Heart left ventricle (tissue), 16 donors: ENCODE measurements around the gene LTA. TPM values are rescaled to one million over a fixed set of nuclear protein-coding genes. Genes with fewer than 3 reads are reported as not detected.

ENCODE experiments used
- ATAC-seq, 4 donors: fragments of 200-7000 bp; cut with Tn5 transposase; one replicate each; pipeline ENCODE4 v1.9.1; 2020 to 2022; ENCODE audit warnings: moderate library complexity in 4 of 4, mild to moderate bottlenecking in 3 of 4, moderate number of reproducible peaks in 1 of 4
- DNase-seq, 5 donors: peaks; one replicate each; pipeline ENCODE4 v3.0.0-alpha.2; 2020
- H3K27ac ChIP-seq, 12 donors: fragments of 200-600 bp; sonication (generic) in 4 of 12; one replicate each; pipeline versions ENCODE4 v1.5.0 to v1.8.0; 2016 to 2022; ENCODE audit warnings: mild to moderate bottlenecking in 2 of 12
- H3K27me3 ChIP-seq, 9 donors: fragments of 200-600 bp; sonication (generic) in 2 of 9; one replicate each; pipeline versions ENCODE4 v1.5.1 to v1.8.0; 2016 to 2022; ENCODE audit warnings: mild to moderate bottlenecking in 3 of 9
- H3K36me3 ChIP-seq, 9 donors: fragments of 200-600 bp; sonication (generic) in 2 of 9; one replicate each; pipeline versions ENCODE4 v1.5.0 to v1.8.0; 2018 to 2022; ENCODE audit warnings: mild to moderate bottlenecking in 2 of 9
- H3K4me1 ChIP-seq, 12 donors: fragments of 200-600 bp; sonication (generic) in 4 of 12; one replicate each; pipeline versions ENCODE4 v1.5.0 to v1.8.0; 2016 to 2022; ENCODE audit warnings: mild to moderate bottlenecking in 3 of 12
- H3K4me3 ChIP-seq, 12 donors: fragments of 200-600 bp; sonication (generic) in 4 of 12; one replicate each; pipeline versions ENCODE4 v1.5.0 to v1.8.0; 2017 to 2022; ENCODE audit warnings: mild to moderate bottlenecking in 9 of 12, moderate library complexity in 4 of 12
- H3K9me3 ChIP-seq, 12 donors: fragments of 200-600 bp; sonication (generic) in 4 of 12; one replicate each; pipeline versions ENCODE4 v1.5.0 to v1.8.0; 2016 to 2022; ENCODE audit warnings: mild to moderate bottlenecking in 1 of 12
- CTCF ChIP-seq, 12 donors: fragments of 200-600 bp; sonication (generic) in 4 of 12; IDR thresholded peaks; one replicate each; pipeline versions ENCODE4 v1.5.0 to v1.8.0; 2018 to 2022; ENCODE audit warnings: antibody characterized with exemption in 12 of 12, mild to moderate bottlenecking in 5 of 12
- POLR2A ChIP-seq, 2 donors: fragments of 450-650 bp; IDR thresholded peaks; one replicate each; pipeline ENCODE4 v1.6.1; 2017; ENCODE audit warnings: antibody characterized with exemption in 2 of 2, mild to moderate bottlenecking in 2 of 2, moderate library complexity in 2 of 2
- WGBS, 4 donors: extraction: QIAGEN DNeasy Blood & Tissue Kit in 2 of 4; methylation state at CpG; one replicate each; pipeline versions ENCODE4 v1.1.5 to v1.1.7; 2013 to 2018; 5-methylcytosine and 5-hydroxymethylcytosine counted together
- intact Hi-C, 10 donors: fragments of 100-400 bp; cut with DNase I; formaldehyde crosslinking; loops; one replicate each; pipeline versions ENCODE4 v1.11.1 to v1.14.2; 2022
- polyA plus RNA-seq, 2 donors: library from polyadenylated mRNA; stranded (reverse); fragments of 200-250 nt; gene quantifications; one replicate each; pipeline ENCODE4 v1.2.3, GENCODE V29; 2013
- total RNA-seq, 9 donors: library from RNA; depleted of rRNA in 2 of 9; stranded (reverse); fragments of >200 nt in 2 of 9; fragmentation: NEBNext Ultra II Directional in 3 of 9; extraction: Animal tissue kit (Norgen Biotek cat#: 25700) in 3 of 9; gene quantifications; one replicate each; pipeline versions ENCODE4 v1.1.0 to v1.2.4, GENCODE V29; 2016 to 2023
- donor health status: ischemic (EF 13 %, LVEDD 7.1; RV severe dilation, severe dysfunction).
- donor health status: healthy with polysubstance abuse.
- donor health status: DM: no; HTN: yes; CAD: no.
- donor health status: DM: no; HTN: no; CAD: no.
- donor health status: ischemic (EF 25% LVEDD 6.9; RV normal size, moderate dysfunction).
- donor health status: ischemic (EF 25% LVEDD 5.7; RV mildly dilated, moderate dysfunction).
- donor health status: healthy.
- donor health status: DM: yes; HTN: yes; CAD: no.
- donor health status: ischemic (EF 35%, LVEDD 5.7; RV mildly dilated, moderate dysfunction).
- donor health status: nonischemic (EF 11% LVEDD 7.7; RV severe dilation, severe dysfunction).
- donor health status: DM: yes; HTN: yes; CAD: no.
- donor health status: PGD.
- donor health status: ischemic (EF 29% LVEDD 5.4; RV normal size, mild dysfunction).
- donor health status: nonischemic (EF 23%, LVEDD 6.1; RV moderate dilation, normal function).

The LTA gene
- total and polyA plus RNA-seq, 11 donors = 0.07 to 0.64 (median 0.18) TPM; not detected in 8

DNA sequence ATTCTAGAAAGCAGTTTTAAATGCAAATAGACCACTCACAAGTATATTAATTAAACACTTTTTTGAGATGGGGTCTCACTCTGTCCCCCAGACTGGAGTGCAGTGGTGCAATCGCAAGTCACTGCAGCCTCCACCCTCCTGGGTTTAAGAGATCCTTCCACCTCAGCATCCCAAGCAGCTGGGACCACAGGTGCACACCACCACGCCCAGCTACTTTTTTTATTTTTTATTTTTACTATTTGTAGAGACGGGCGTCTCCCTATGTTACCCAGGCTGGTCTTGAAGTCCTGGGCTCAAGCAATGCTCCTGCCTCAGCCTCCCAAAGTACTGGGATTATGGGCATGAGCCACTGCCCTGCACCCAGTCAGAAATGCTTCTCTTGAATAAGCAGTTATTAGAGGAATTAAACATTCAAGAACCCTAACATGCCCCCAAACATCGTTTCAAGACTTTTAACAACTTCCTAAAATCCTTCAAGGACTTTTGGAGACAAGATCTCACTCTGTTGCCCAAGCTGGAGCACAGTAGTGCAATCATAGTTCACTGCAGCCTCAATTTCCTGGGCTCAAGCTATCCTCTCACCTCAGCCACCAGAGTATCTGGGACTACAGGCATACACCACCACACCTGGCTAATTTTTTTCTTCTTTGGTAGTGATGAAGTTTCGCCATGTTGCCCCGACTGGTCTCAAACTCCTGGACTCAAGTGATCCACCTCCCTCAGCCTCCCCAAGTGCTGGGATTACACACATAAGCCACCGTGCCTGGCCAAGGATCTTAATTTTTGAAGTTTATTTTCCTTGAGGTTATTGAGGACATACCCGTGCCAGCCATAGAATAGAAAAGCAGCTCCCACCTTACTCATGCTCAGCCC, 40.1 kb upstream of the LTA start:
- TF ChIP-seq CTCF (IDR thresholded peaks at IDR 0.05) = no peak
- TF ChIP-seq POLR2A (IDR thresholded peaks at IDR 0.05) = no peak
- Histone ChIP-seq H3K4me3 (no peak overlapping the region), H3K9me3 (no peaks in the 10 kb centered on the region), H3K27ac (peak overlapping the region in 2 of 12 donors; percentile 39 to 64), H3K27me3 (no peaks in the 10 kb centered on the region), H3K4me1 (peaks cover 0 to 8% (median under 1%) of the 10 kb centered on the region in 12 donors), H3K36me3 (peaks cover 2 to 77% (median 77%) of the 10 kb centered on the region in 9 donors)
- DNase-seq (no peak), ATAC-seq (no peak)
- intact Hi-C loops = loop anchor here in 1 of 10 donors (5.0 kb wide), 1 partner anchor 40 kb away; no protein-coding TSS in a partner anchor
- WGBS, 4 donors = 74 to 78% (median 76%) methylated on average over 9 of the region's 9 CpGs

DNA sequence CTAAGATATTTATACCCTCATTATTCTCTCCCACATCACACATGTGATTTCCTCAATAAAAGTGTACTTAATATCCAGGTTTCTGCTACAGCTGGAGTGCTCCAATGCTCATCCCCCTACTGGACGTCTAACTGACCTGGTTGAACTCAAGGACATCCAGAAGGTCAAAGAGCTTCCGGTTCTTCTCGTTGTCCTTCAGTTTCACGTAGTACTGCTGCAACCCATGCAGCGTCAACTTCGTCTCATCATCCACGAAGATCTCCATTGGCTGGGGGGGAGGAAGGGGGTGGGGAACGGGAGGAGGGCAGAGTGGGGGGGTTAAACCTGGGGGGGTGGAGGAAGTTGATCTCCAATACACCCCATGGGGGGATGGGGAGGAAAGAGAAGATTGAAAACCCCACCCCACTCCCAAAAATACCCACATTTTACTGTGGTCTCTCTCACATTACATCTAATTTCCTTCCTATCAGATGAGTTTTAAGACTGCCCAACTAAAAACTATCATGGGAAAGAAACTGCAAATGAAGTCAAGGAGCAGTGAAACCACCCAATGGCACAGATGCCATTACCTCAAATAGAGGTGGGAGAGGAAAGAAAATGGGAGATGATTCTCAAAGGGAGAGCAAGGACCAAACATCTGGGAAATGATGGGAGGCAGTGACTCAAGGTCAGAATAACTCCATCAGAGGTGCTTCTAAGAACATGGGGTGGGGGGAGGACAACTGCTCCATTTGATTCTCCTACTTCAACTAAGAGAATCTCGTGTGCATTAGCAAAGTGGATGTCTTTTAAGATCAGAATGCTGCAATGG, 39.2 kb upstream of the LTA start:
- ATAC-seq (no peak), DNase-seq (no peak)
- TF ChIP-seq CTCF (IDR thresholded peaks at IDR 0.05) (no peak), POLR2A (IDR thresholded peaks at IDR 0.05) (no peak)
- peak overlapping the region in 2 of 12 donors; percentile 39 to 64 for H3K27ac ChIP-seq
- peaks cover 0 to 8% (median 1%) of the 10 kb centered on the region in 12 donors for H3K4me1 ChIP-seq
- 43 to 55% (median 45%) methylated on average over 9 of the region's 9 CpGs for WGBS, 4 donors
- H3K9me3 ChIP-seq = no peaks in the 10 kb centered on the region
- no peak overlapping the region for H3K4me3 ChIP-seq
- peaks cover 2 to 86% (median 85%) of the 10 kb centered on the region in 9 donors for H3K36me3 ChIP-seq
- intact Hi-C loops = loop anchor here in 1 of 10 donors (5.0 kb wide), 1 partner anchor 41 kb away; no protein-coding TSS in a partner anchor
- H3K27me3 ChIP-seq = no peaks in the 10 kb centered on the region

GRCh38 chr6:31533455-31533841, 38.6 kb upstream of the LTA start:
- ATAC-seq (no peak), DNase-seq (no peak)
- intact Hi-C loops = loop anchor here in 1 of 10 donors (5.0 kb wide), 1 partner anchor 41 kb away; no protein-coding TSS in a partner anchor
- Histone ChIP-seq H3K4me1 (peaks cover 0 to 14% (median 4%) of the 10 kb centered on the region in 12 donors), H3K27ac (no peak overlapping the region), H3K9me3 (no peaks in the 10 kb centered on the region), H3K27me3 (no peaks in the 10 kb centered on the region), H3K36me3 (peaks cover 2 to 92% (median 91%) of the 10 kb centered on the region in 9 donors), H3K4me3 (no peak overlapping the region)
- WGBS, 4 donors = 90 to 100% (median 94%) methylated on average over 1 of the region's 1 CpG
- no peak for TF ChIP-seq CTCF (IDR thresholded peaks at IDR 0.05)
